K562 (cell line): ENCODE data around the gene LLGL1. TPM values are rescaled to one million over a fixed set of nuclear protein-coding genes. Genes with fewer than 3 reads are reported as not detected.

Source experiments
- CEBPG ChIP-seq, 3 experiments: fragments of 200-800 bp in 1 of 3; sonication (Bioruptor generic) in 1 of 3; sonication (generic) in 1 of 3; formaldehyde crosslinking in 1 of 3; IDR thresholded peaks in 2 of 3; conservative IDR thresholded peaks in 1 of 3; 2 replicates each; pipeline versions ENCODE4 v1.6.1 to v1.8.0; 2016 to 2022; ENCODE audit warnings: missing compliant biosample characterization in 2 of 3, missing genetic modification characterization in 2 of 3, mild to moderate bottlenecking in 1 of 3, missing genetic modification reagents in 1 of 3
- CREB1 ChIP-seq, 2 experiments: sonication (generic) in 1 of 2; formaldehyde crosslinking in 1 of 2; IDR thresholded peaks; 2 replicates each; pipeline versions ENCODE4 v1.6.1 to v1.8.0; 2012 to 2022; ENCODE audit warnings: inconsistent platforms in 1 of 2, mild to moderate bottlenecking in 1 of 2, missing genetic modification reagents in 1 of 2, moderate library complexity in 1 of 2
- CREM ChIP-seq: IDR thresholded peaks from 2 replicates; pipeline ENCODE4 v1.6.1; 2014; ENCODE audit warnings: antibody characterized with exemption, low read depth
- HDAC1 ChIP-seq, 2 experiments: fragments of 450-650 bp; IDR thresholded peaks; 2 replicates each; pipeline ENCODE4 v1.6.1; 2016 to 2017; ENCODE audit warnings: inconsistent platforms in 1 of 2, mild to moderate bottlenecking in 1 of 2, moderate library complexity in 1 of 2
- HDAC6 ChIP-seq: IDR thresholded peaks from 2 replicates; pipeline ENCODE4 v1.6.1; 2012; ENCODE audit warnings: low read depth, mild to moderate bottlenecking, control low read depth, inconsistent platforms, low read length, moderate library complexity
- HSF4 ChIP-seq: fragments of 250-450 bp; sonication (Bioruptor Pico); IDR thresholded peaks from 2 replicates; pipeline ENCODE4 v2.1.2; 2022; ENCODE audit warnings: mild to moderate bottlenecking, moderate library complexity, borderline replicate concordance
- MAZ ChIP-seq, 2 experiments: fragments of 450-650 bp in 1 of 2; sonication (generic) in 1 of 2; formaldehyde crosslinking; IDR thresholded peaks in 1 of 2; conservative IDR thresholded peaks in 1 of 2; 2 replicates each; pipeline versions ENCODE4 v1.4.0 to v1.5.0; 2020; ENCODE audit warnings: mild to moderate bottlenecking in 1 of 2, missing genetic modification reagents in 1 of 2
- MCM7 ChIP-seq, 2 experiments: fragments of 450-650 bp; IDR thresholded peaks; 2 replicates each; pipeline ENCODE4 v1.6.1; 2016 to 2018
- NRF1 ChIP-seq, 2 experiments: fragments of 450-650 bp; IDR thresholded peaks in 1 of 2; conservative IDR thresholded peaks in 1 of 2; 2 replicates each; pipeline ENCODE4 v1.6.1; 2014; ENCODE audit warnings: mild to moderate bottlenecking in 2 of 2
- PHB ChIP-seq: fragments of 250-450 bp; sonication (Bioruptor Pico); IDR thresholded peaks from 2 replicates; pipeline ENCODE4 v1.5.0; 2021
- POLR2G ChIP-seq: fragments of 200-400 bp; formaldehyde crosslinking; IDR thresholded peaks from 2 replicates; pipeline ENCODE4 v1.6.1; 2017; ENCODE audit warnings: low read depth, mild to moderate bottlenecking, antibody characterized with exemption, low read length, moderate library complexity
- RBFOX2 ChIP-seq: fragments of 200-400 bp; formaldehyde crosslinking; IDR thresholded peaks from 2 replicates; pipeline ENCODE4 v1.6.1; 2017; ENCODE audit warnings: low read depth, mild to moderate bottlenecking, low read length, moderate library complexity
- SMAD4 ChIP-seq: fragments of 250-450 bp; sonication (Bioruptor Pico); conservative IDR thresholded peaks from 2 replicates; pipeline ENCODE4 v1.8.0; 2021; ENCODE audit warnings: inconsistent platforms, mild to moderate bottlenecking, moderate library complexity
- SP2 ChIP-seq: IDR thresholded peaks from 2 replicates; pipeline ENCODE4 v1.6.1; 2011; ENCODE audit warnings: mild to moderate bottlenecking, low read depth, low read length, moderate library complexity; ENCODE audit not compliant: poor library complexity, severe bottlenecking; ENCODE audit errors: extremely low read depth
- SREBF1 ChIP-seq: fragments of 150-350 bp; IDR thresholded peaks from 2 replicates; pipeline ENCODE4 v1.6.1; 2014; ENCODE audit warnings: antibody characterized with exemption, low read depth, low read length, borderline replicate concordance
- TAF9B ChIP-seq: fragments of 450-650 bp; IDR thresholded peaks from 2 replicates; pipeline ENCODE4 v1.6.1; 2018; ENCODE audit warnings: mild to moderate bottlenecking; ENCODE audit not compliant: partially characterized antibody
- THRAP3 ChIP-seq: fragments of 450-650 bp; IDR thresholded peaks from 2 replicates; pipeline ENCODE4 v1.6.1; 2016; ENCODE audit warnings: mild to moderate bottlenecking, inconsistent platforms, borderline replicate concordance
- TSC22D4 ChIP-seq: fragments of 450-650 bp; IDR thresholded peaks from 2 replicates; pipeline ENCODE4 v1.6.1; 2016; ENCODE audit warnings: missing genetic modification characterization, missing biosample characterization, control low read depth
- ZFPM2 ChIP-seq: fragments of 250-450 bp; sonication (Bioruptor Pico); IDR thresholded peaks from 2 replicates; pipeline ENCODE4 v1.5.1; 2022; ENCODE audit warnings: mild to moderate bottlenecking
- ZNF140 ChIP-seq: fragments of 250-450 bp; sonication (Bioruptor Pico); IDR thresholded peaks from 2 replicates; pipeline ENCODE4 v1.8.0; 2021; ENCODE audit warnings: moderate library complexity, mild to moderate bottlenecking, inconsistent platforms
- ZNF507 ChIP-seq: conservative IDR thresholded peaks from 2 replicates; pipeline ENCODE4 v1.6.1; 2017; ENCODE audit warnings: missing genetic modification characterization, missing compliant biosample characterization
- ZNF644 ChIP-seq: fragments of 200-800 bp; sonication (Bioruptor generic); IDR thresholded peaks from 2 replicates; pipeline ENCODE4 v1.6.1; 2016; ENCODE audit warnings: low read depth, missing genetic modification characterization, missing compliant biosample characterization
- ZNF764 ChIP-seq: fragments of 250-450 bp; sonication (Bioruptor Pico); IDR thresholded peaks from 2 replicates; pipeline ENCODE4 v1.4.0; 2020; ENCODE audit warnings: low read depth, mild to moderate bottlenecking, moderate library complexity
- polyA plus RNA-seq, 8 experiments: library from polyadenylated mRNA; depleted of rRNA in 4 of 8; stranded (reverse) in 5 of 8; unstranded in 3 of 8; fragments of >200 nt; fragmentation: Nextera tagmentation in 2 of 8; fragmentation: Illumina TruSeq in 1 of 8; extraction: Ambion mirVana in 2 of 8; extraction: Trizol in 1 of 8; gene quantifications; 2 replicates each; pipeline versions ENCODE4 v1.2.1 to v1.2.3, GENCODE V29; 2011 to 2014; ENCODE audit warnings: inconsistent platforms in 1 of 8, missing spikeins in 1 of 8
- total RNA-seq, 7 experiments: library from RNA; depleted of rRNA in 6 of 7; stranded (reverse); fragments of >200 nt in 6 of 7; fragmentation: Illumina TruSeq in 2 of 7; extraction: Trizol in 2 of 7; gene quantifications; 2 replicates each; pipeline versions ENCODE4 v1.2.1 to v1.2.3, GENCODE V29; 2011 to 2021; ENCODE audit warnings: low replicate concordance in 1 of 7
- TF ChIP-seq, protein P1 (sequence below): fragments of 450-650 bp; IDR thresholded peaks from 2 replicates; pipeline ENCODE4 v1.6.1; 2016
- TF ChIP-seq, protein P2 (sequence below): fragments of 200-800 bp; sonication (Bioruptor generic); IDR thresholded peaks from 2 replicates; pipeline ENCODE4 v1.6.1; 2017; ENCODE audit warnings: missing genetic modification characterization, missing compliant biosample characterization
- TF ChIP-seq, protein P3 (sequence below): fragments of 250-450 bp; sonication (Bioruptor Pico); IDR thresholded peaks from 2 replicates; pipeline ENCODE4 v1.4.0; 2020

Gene LLGL1
- total and polyA plus RNA-seq, 9 of the 15 experiments (the other 6 are each of a cell fraction or from before 2014, with no cell fraction given), result 0.11 to 12.9 (median 5.3) TPM; not detected in 1

DNA sequence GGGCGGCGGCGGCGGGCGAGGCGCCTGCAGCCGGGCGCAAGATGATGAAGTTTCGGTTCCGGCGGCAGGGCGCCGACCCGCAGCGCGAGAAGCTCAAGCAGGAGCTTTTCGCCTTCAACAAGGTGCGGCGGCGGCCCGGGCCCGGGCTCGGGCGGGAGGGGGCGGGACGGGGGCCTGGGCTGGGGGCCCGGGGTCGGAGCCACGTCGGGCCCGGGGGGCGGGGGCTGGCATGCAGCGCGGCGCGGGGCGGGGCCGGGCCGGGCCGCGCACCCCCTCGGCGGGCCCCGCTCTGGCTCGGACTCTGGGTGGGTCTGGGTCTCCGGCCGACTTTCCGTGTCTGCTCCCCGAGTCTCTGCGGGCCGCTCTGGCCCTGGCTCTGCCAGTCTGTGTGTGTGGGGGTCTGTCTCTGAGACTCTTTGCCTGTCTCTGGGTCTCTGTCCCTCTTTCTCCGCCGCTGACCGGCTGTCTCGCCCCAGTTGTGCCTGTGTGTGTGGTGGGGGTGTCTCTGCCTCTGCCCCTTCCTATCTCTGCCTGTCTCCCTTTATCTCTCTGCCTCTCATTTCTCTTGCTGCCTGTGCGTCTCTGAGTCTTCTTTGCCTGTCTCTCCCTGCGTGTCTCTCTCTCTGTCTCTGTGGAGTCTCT lies 328 bp downstream of the LLGL1 start (continued):
- TF ChIP-seq, protein P1, sequence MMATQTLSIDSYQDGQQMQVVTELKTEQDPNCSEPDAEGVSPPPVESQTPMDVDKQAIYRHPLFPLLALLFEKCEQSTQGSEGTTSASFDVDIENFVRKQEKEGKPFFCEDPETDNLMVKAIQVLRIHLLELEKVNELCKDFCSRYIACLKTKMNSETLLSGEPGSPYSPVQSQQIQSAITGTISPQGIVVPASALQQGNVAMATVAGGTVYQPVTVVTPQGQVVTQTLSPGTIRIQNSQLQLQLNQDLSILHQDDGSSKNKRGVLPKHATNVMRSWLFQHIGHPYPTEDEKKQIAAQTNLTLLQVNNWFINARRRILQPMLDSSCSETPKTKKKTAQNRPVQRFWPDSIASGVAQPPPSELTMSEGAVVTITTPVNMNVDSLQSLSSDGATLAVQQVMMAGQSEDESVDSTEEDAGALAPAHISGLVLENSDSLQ, result 0 out of 2 replicates have a peak, but pooled peaks have one; percentile 7
- no peak for TF ChIP-seq ZNF507 (tag)
- TF ChIP-seq ZNF764 (CRISPR knock-in tag), result no peak
- TF ChIP-seq CEBPG (CRISPR knock-in tag; IDR thresholded peaks at IDR 0.05), result no peak
- TF ChIP-seq CEBPG (tag; conservative IDR thresholded peaks at IDR 0.05 in 1 of 2, IDR thresholded peaks at IDR 0.05 in 1 of 2), result no peak
- peak; percentile 84 for TF ChIP-seq CREM
- TF ChIP-seq TSC22D4 (tag), result no peak
- TF ChIP-seq THRAP3, result no peak
- TF ChIP-seq HDAC6, result no peak
- TF ChIP-seq, protein P2, sequence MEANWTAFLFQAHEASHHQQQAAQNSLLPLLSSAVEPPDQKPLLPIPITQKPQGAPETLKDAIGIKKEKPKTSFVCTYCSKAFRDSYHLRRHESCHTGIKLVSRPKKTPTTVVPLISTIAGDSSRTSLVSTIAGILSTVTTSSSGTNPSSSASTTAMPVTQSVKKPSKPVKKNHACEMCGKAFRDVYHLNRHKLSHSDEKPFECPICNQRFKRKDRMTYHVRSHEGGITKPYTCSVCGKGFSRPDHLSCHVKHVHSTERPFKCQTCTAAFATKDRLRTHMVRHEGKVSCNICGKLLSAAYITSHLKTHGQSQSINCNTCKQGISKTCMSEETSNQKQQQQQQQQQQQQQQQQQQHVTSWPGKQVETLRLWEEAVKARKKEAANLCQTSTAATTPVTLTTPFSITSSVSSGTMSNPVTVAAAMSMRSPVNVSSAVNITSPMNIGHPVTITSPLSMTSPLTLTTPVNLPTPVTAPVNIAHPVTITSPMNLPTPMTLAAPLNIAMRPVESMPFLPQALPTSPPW, result peak; percentile 60
- TF ChIP-seq CREB1 (IDR thresholded peaks at IDR 0.05), result peak; percentile 68
- no peak for TF ChIP-seq CREB1 (CRISPR knock-in tag; IDR thresholded peaks at IDR 0.05)
- no peak for TF ChIP-seq ZNF644 (tag)
- no peak for TF ChIP-seq ZNF140 (CRISPR knock-in tag)
- TF ChIP-seq SREBF1, result no peak
- 0 out of 4 replicates have a peak, but pooled peaks of 1 of the 2 experiments have one; percentile 24 for TF ChIP-seq HDAC1 (IDR thresholded peaks at IDR 0.05)
- TF ChIP-seq, protein P3, sequence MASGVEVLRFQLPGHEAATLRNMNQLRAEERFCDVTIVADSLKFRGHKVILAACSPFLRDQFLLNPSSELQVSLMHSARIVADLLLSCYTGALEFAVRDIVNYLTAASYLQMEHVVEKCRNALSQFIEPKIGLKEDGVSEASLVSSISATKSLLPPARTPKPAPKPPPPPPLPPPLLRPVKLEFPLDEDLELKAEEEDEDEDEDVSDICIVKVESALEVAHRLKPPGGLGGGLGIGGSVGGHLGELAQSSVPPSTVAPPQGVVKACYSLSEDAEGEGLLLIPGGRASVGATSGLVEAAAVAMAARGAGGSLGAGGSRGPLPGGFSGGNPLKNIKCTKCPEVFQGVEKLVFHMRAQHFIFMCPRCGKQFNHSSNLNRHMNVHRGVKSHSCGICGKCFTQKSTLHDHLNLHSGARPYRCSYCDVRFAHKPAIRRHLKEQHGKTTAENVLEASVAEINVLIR (CRISPR knock-in tag), result no peak
- no peak for TF ChIP-seq NRF1 (conservative IDR thresholded peaks at IDR 0.05 in 1 of 2, IDR thresholded peaks at IDR 0.05 in 1 of 2)
- TF ChIP-seq MCM7 (IDR thresholded peaks at IDR 0.05), result no peak
- TF ChIP-seq POLR2G, result peak; percentile 67
- no peak for TF ChIP-seq TAF9B
- TF ChIP-seq PHB, result no peak
- no peak for TF ChIP-seq SMAD4 (CRISPR knock-in tag)
- no peak for TF ChIP-seq HSF4
- TF ChIP-seq ZFPM2 (CRISPR knock-in tag), result no peak
- TF ChIP-seq SP2, result no peak
- TF ChIP-seq RBFOX2, result 0 out of 2 replicates have a peak, but pooled peaks have one; percentile 22
- TF ChIP-seq MAZ (CRISPR knock-in tag; conservative IDR thresholded peaks at IDR 0.05 in 1 of 2, IDR thresholded peaks at IDR 0.05 in 1 of 2), result no peak
